HG03039 (cell line): ENCODE measurements around the gene DYNC1I1.
A peak's percentile ranks its signal among the peaks of the same experiment; 100 is the strongest.

Source experiments
- ATAC-seq: cut with Tn5 transposase; IDR thresholded peaks from one replicate; pipeline ENCODE4 v1.9.1; 2021; ENCODE audit warnings: mild to moderate bottlenecking, moderate library complexity; ENCODE audit not compliant: unreplicated experiment

DYNC1I1 gene

DNA sequence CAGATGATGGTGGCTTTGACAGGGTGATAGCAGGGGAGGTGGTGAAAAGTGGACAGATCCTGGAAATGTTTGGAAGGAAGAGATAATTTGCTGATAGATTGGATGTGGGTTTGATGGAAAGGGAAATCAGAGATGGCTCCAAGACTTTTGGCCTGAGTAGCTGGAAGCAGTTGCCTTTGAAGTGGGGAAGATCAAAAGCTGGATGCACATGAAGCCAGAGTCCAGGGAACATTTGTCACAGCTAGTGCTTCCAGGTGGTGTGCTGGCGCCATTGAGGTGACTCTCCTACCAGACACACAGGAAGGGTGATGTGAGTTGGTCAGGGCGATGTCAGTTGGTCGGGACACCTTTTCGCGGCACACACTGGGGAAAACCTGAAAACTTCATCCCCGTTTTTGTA, 15.9 kb downstream of the DYNC1I1 start:
- ATAC-seq: no peak

DNA sequence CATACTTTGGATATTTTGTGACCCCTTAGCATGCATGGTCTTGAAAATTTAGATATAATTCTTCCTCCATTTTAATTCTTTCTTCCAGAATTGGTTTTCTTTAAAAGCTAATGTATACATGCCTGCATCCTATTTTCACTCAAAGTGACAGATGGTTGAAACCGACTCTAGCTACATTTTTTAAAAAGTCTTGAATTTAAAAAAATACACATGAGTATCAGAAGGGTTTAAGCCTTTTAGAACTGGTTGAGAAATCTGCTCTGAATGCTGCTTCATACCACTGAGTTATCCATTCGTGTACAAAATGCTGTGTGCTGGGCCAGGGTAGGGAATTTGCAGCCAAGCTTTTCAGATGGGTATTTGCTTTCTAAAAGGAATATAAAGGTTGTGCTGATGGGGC, 16.5 kb downstream of the DYNC1I1 start:
- no peak for ATAC-seq

DNA sequence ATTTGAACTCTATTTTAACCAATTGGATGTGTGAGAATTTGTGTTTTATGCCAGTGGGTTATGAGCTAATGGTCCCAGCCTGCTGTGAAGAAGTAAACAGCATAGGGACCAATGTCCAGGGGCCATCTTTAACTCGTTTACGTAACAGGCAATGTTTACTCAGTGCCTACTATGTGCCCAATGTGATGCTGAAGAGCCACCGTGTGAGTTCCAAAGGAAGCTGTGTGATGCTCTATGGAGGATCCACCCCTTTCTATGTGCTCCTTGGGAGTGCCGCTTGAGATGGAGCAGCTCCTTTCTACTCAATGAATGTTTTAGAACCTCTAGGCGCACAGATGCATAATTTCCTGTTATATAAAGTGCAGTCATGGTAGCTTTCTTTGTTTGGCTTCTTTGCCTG, 21.3 kb downstream of the DYNC1I1 start:
- ATAC-seq: no peak

DNA sequence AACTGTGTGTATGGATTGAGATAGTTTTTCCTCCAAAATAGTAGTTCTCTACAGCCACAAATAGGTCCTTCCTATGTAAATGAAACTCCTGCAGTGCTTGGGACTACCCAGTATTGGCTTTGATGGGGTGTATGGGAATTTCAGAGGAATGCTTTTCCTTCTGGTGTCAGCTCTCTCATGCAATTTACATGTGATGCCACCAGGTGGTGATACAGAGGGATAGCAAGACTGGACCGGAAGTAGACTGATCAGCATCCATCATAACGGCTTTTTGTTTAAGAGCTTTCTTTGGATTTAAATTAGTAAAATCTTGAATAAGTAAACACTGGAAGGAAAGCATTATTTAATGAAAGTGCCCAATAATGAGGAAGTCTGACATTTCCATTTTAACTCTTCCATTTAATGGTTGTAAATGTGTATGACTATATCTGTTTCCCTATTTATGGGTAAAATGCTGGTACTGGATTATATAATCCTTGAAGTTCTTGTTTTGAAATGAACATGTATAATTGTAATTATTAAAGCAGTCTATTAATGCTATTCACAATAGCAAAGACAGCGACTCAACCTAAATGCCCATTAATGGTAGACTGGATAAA, 22.7 kb downstream of the DYNC1I1 start:
- peak; percentile 81 for ATAC-seq

DNA sequence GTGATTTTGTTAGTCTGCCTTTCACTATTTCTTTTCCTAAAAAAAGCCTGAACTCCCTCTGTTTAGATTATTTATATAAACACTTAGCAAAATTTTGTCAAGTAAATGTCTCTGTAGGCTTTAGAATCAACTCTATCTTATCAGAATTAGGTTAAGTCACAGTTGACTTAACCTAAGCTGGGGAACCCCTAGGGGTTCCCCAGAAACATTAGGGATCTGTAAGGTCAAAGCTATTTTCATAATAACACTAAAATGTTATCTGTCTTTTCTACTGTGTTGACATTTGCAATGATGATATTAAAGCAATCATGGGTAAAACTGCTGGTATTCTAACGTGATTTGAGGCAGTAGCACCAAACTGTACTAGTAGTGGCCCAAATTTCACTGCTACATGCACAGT, 24.3 kb downstream of the DYNC1I1 start:
- no peak for ATAC-seq

DNA sequence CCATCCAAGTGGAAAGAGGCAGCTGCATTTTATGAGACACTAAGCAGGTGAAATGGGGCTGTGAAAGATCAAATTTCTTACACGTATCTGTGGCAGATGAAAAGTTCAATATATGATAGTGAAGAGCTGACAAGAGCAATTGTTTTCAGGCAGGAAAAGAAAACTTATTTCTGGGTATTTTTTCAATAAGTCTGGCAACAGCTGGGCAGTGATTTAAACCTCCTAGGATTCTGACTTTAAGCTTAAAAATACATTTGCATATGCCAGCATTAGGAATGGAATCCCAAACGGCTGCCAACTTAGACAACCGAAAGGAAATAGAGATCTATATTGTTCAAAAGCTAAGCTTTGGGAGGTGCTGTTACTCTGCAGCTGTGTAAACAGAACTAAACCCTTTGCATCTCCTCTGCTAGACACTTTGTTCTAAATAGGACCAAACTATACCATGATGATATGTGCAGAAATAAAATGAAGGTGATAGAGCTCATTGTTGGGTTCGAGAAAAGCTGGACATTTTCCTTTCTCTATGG, 26.1 kb downstream of the DYNC1I1 start:
- ATAC-seq: no peak

DNA sequence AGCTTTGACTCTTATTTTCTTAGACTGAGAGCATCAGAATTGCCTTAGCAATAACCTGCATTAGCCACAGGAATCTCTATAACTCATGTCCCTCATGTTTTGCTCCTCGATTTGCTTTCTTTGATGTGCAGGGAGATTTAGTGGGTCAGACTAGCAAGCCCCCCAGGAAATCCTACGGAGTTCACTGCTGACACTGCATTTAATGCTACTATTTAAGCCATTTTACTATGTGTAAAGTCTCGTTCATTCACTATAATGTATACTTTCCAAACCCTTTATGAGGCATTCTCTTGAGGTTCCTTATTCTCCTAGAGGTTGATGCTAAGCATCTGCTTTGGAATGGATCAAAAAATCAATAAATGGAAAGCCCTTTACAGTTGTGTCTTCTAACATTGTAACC, 28.4 kb downstream of the DYNC1I1 start:
- ATAC-seq: no peak

DNA sequence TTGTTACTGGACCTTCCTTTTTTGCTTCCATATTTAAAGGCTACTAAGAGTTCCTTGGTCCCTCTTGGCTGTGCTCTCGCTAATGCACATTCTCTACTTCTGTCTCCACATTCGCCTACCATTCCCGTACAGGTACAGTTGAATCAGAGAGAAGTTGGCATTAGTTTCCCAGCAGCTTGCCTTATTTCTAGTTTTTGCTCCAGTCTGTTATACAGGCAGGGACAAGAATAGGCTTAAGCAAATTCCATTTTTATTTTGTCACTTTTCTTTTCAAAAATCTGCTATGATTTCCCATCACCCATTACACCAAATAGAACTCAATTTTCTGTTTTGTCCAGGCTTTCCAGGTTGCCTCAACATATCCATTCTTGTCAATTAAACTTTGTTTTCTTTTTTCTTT, 29.9 kb downstream of the DYNC1I1 start:
- ATAC-seq: no peak

DNA sequence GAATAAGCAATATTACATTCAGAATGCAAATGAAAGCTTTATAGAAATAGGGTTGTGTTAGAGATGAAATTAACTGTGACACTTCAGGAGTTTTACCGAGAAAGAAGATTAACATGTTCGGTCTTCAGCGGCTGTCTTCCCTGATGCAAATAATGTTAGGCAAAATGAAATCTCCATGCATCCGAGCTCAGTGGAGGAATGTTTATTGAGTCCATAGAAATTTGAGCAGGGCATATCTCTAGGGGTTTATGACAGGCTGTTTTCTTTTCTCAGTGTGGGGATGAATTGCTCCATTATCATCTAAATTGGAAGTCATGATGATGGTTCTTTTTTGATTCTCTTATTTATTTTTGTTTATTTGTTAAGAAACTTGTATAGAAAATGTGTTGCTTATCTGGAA, 31.7 kb downstream of the DYNC1I1 start:
- ATAC-seq: no peak

DNA sequence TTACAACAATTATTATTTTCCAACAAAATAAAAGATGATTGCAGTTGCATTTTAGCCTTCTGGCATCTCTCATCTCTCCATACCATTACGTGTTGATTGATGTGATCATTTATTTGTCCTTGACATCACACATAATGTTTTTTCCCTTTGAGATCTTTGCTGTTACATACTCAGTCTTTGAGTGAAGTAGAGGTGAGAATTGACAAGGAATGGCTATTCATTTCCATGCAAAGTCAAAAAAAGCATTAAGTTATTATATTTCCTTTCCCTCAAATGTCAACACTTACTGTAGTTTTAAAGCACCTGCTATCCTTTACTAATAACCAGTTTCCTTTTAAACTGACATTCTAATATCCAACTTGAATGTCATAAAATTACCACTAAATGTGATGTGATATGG, 33.6 kb downstream of the DYNC1I1 start:
- no peak for ATAC-seq

DNA sequence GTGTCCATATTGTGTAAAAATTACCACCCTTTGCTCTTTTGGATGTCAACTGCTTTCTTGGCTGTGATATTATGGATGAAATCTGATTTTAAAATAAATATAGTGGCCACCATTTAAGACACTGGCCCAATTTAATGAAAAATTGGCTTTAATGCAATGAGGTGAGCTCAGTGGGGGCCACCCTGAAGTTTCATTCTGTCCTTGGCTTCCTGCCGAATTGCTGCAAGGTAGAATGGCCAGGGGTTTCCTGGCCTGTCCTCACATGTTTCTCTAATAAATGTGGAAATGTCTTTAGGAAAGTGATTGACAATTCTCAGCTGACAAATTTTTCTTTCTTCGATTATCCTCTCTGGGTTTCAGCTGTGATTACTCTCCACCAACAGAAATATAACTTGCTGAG, 36.0 kb downstream of the DYNC1I1 start:
- no peak for ATAC-seq

DNA sequence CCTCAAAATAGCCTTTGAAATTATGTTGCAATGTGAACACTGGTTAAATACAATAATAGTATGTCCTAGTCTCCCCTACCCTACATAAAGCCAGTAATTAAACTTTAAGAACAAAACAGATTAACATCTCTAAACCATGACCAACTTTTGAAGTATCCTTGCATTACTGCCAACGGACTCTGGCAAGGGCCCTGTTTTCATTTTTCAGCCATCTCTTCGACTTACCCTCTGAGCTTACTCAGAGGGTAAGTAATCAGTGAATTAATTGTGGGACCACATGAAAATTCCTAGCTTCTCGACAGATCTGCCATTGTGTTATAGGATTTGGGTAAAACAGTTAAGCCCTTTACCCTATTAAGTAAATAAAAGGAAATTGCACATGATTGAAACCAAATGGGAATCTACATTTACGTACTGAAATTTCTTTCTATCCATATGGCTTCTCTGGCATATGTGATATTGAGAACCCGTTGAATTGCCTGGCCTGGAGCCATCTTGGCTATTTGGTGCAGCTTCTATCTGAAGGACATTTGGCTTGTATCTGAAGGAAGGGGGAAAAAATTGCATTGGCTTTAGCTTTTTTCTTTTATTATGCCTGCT, 39.6 kb downstream of the DYNC1I1 start:
- ATAC-seq: no peak

DNA sequence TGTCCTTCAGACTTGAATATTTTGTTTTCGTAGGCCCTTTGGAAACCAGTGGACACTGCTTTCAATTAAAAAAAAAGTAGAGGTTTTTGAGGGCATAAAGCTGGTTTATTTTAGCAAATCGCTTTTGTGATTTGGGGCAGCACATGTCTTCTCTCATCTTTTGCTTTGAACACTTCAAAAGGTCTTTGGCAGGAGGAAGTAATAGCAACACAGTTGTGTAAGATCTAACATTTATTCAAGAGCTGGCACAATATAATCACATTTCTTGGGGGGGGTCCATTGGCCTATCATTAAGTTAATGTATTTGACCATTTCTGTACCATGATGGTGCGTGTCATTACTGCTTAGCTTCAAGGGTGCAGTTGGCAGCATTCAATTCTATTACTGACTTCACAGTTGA, 42.4 kb downstream of the DYNC1I1 start:
- ATAC-seq: no peak

DNA sequence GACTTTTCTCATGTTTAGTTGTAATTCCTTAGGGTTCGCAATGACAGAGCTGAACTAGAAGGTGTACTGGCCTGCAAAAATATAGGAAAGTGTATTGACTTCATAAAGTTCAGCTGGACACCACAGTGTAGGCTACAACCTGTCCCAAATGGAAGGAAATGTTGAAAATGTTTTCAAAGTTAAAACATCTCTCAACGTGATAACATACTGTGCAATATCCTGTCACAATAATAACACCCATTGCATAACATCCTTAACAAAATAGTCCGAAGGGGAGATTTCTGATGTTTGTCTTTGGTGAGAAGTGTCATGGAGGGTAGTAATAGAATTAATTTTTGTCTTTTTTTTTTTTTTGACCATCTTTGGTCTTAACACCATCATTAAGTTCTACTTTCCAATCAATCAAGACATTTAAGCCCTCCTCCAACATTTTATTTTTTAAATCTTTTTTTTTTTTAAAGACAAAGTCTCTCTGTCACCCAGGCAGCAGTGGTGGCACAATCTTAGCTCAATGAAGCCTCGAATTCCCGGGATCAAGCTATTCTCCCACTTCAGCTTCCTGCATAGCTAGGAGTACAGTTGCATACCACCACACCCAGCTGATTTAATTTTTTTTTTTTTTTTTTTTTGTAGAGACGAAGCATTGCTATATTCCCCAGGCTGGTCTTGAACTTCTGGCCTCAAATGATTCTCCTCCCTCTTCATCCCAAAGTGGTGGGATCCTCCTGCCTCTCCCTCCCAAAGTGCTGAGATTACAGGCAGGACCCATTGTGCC, 45.7 kb downstream of the DYNC1I1 start:
- ATAC-seq: no peak

DNA sequence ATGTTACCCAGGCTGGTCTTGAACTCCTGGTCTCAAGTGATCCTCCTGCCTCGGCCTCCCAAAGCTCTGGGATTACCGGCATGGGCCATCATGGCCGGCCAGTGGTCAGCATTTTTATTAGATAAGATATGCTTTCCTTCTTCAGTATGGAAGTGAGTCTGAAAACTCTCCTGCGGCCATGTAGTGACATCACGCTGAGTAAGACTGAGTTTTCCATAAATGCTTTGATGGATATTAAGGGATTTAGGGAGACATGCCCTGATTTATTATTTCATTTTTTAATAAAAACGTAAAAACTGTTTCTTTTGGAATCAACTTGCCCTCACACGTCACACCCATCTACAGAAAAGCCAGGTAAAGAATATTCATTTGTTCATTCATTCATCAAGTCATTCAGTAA, 48.4 kb downstream of the DYNC1I1 start:
- ATAC-seq: no peak

DNA sequence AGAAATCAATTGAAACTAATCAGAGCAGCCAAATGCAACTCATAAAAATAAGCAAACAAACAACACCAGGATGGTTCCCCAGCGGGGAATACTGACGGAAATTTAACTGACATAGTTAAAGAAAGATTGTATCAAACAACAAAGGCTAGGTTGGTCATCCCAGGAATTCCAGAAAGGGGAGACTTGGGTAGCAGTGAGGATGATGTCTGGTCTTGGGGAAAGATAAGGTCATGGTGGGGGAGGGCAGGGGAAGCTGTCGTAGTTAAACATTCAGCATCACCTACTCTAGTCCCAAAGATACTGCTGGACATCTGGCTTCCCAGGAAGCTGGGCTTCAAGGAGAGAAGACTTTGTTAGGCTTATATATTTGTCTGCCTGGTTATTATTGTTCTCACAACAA, 50.4 kb downstream of the DYNC1I1 start:
- no peak for ATAC-seq

DNA sequence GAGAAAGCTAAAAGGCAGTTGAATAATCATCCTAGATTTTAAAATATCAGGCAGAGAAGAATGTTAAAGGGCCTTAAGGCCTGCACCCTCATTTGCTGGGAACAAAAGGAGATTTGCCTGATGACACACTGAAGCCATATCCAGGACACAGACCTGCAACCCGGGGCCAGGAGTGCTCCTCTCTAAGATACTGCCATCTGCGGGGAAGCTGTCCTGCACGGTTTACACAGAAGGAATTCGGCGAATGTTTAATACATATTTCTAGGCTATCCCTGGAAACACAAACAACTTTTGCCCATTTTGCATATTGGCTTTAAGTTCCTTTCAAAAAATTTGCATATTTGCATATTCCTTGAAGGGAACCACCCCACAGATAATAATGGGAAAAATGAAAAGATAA, 52.3 kb downstream of the DYNC1I1 start:
- no peak for ATAC-seq

DNA sequence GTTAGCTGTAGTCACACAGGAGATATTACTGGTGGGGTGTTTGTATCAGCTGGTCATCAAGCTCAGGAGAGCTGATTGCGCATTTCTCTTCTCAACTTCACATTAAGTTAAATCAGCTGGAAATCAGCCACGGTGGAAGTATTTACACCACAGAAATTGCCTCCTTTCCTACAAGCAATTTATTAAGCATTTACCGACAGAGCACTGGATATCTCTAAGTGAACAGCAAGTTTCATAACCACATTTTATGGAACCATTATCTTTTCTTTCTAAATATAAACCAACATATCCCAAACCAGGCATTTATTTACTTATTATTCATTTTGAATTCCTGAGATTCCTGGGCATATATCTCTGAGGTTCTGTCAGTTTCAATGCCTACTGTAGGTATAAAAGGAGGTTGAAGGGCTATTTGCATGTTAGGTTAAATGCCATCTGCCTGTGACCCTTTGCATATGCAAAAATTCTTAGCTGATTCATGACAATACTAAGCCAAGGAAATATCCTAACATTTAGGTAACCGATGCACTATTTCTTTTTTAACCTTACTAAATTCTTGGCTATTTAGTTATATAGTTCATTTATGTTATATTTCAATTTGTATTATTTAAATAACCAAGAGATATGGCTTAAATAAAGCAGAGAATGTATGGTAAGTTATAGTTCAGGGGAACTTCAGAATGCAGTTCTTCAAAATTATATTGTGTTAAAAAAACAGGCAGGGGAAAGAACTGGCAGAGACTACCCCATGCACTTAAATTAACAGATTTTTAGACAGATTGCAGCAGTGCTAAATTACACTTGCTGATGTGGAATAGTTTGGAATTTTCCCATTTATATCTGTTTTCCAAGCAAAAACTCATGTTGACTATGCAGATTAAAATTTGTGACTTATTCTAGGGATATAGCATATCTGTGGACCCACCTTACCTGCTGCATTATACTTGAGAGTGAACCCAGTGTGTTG, 56.8 kb downstream of the DYNC1I1 start:
- ATAC-seq: no peak

DNA sequence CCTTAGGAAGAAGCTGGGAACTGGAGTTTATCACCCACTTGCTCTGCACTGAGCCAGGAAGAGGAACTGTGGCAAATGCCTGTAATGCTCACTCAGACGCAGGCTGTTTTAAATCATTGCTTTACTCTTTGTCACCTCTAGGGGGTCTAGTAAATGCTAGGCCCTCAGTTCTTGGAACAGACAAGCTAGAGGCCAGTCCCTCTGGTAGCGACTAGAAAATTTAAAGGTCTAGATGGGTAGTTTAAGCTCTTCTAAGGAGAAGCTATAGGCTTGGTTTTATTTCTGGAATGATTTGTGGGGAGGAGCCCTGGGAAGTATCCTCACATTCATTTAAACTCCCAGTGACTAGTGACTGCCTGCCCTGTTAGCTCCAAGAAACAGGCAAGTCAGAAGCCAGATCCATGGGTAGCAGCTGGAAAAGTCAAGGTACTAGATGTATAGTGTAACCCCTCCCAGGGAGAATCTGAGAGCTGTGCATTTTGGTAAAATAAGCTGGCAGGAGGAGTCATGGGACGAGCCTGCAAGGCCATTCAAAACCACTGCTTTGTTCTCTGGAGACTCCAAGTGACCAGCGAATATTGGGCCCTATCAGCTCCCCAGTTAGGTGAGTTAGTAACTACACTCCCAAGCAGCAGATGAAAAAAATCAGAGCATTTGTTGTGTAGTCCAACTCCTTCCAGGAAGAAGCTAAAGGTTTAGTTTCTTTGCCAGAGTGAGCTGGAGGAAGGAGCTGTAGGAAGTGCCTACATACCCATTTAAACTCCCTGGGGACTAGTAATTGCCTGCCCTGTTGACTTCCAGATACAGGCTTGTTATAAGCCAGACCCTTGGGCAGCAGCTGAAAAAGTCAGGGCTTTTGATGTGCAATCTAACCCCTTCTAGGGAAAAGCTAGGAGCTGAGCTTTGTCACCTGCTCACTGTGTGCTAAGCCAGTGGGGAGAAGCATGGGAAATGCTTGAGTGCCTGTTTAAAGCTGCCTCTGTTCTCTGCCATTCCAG, 68.9 kb downstream of the DYNC1I1 start:
- peak; percentile 95 for ATAC-seq

DNA sequence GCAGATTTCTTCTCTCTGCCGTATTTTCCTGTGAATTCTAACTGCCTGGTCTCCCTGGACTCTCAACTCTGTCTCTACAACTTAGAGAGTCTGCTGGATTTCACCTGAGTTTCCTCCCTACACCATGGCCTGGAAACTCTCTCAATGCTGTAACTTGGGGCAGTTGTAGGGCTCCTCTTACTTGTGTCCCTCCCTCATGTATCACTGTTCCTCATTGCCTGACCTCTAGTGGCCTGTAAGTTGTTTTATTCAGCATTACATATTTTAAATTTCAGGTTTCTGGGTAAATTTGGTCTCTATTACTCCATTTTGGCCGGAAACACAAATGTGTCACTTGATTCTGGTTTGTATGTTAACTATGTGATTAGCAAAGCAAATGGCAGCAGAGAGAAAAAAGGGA, 70.9 kb downstream of the DYNC1I1 start:
- ATAC-seq: no peak
